ENCODE measurements around the gene HOXB2.

Gene HOXB2

GRCh38 chr17:48586355-48587258, 41.7 kb upstream of the HOXB2 start:
- peak overlapping the region; percentile 57 for H3K4me3 ChIP-seq (replicated peaks; ENCODE audit: low read depth, low read length)

GRCh38 chr17:48584223-48584741, 39.4 kb upstream of the HOXB2 start:
- DNase-seq (ENCODE audit: extremely low read depth, low read depth), result no peak
- TF ChIP-seq CTCF (IDR thresholded peaks at IDR 0.05; ENCODE audit: low read depth, low read length, missing control alignments), result no peak
- H3K4me3 ChIP-seq (replicated peaks; ENCODE audit: low read depth, low read length), result no peak overlapping the region

More at GRCh38 chr17:48586355-48587258, 41.7 kb upstream of the HOXB2 start:
- TF ChIP-seq CTCF (IDR thresholded peaks at IDR 0.05; ENCODE audit: low read depth, low read length, missing control alignments), result no peak
- no peak for DNase-seq (ENCODE audit: extremely low read depth, low read depth)

- no peak for TF ChIP-seq CTCF (IDR thresholded peaks at IDR 0.05; ENCODE audit: low read depth, low read length, missing control alignments)
- no peak overlapping the region for H3K4me3 ChIP-seq (replicated peaks; ENCODE audit: low read depth, low read length)
- DNase-seq (ENCODE audit: extremely low read depth, low read depth), result no peak
These were observed 38.9 kb upstream of the HOXB2 start for GRCh38 chr17:48583708-48584222.

- no peak overlapping the region for H3K4me3 ChIP-seq (replicated peaks; ENCODE audit: low read depth, low read length)
- no peak for TF ChIP-seq CTCF (IDR thresholded peaks at IDR 0.05; ENCODE audit: low read depth, low read length, missing control alignments)
- no peak for DNase-seq (ENCODE audit: extremely low read depth, low read depth)
These were observed 37.8 kb upstream of the HOXB2 start for GRCh38 chr17:48582750-48583069.

- TF ChIP-seq CTCF (IDR thresholded peaks at IDR 0.05; ENCODE audit: low read depth, low read length, missing control alignments), result no peak
- no peak overlapping the region for H3K4me3 ChIP-seq (replicated peaks; ENCODE audit: low read depth, low read length)
- DNase-seq (ENCODE audit: extremely low read depth, low read depth), result no peak
These were observed 35.0 kb upstream of the HOXB2 start for GRCh38 chr17:48579760-48580554.

GRCh38 chr17:48579471-48579759, 34.5 kb upstream of the HOXB2 start:
- TF ChIP-seq CTCF (IDR thresholded peaks at IDR 0.05; ENCODE audit: low read depth, low read length, missing control alignments), result no peak
- no peak for DNase-seq (ENCODE audit: extremely low read depth, low read depth)
- no peak overlapping the region for H3K4me3 ChIP-seq (replicated peaks; ENCODE audit: low read depth, low read length)
